Measurements from ENCODE around the gene IGF2.

Gene IGF2

GRCh38 chr11:2091786-2092463 lies 47.3 kb downstream of the IGF2 start:
- no peaks in the 10 kb centered on the region; the same call in 1 of the 2 replicates for H3K27me3 ChIP-seq (replicated peaks; ENCODE audit: control insufficient read depth, insufficient read depth, low read length)
- no peaks in the 10 kb centered on the region for H3K36me3 ChIP-seq (ENCODE audit: control insufficient read depth, insufficient read depth, low read length)
- no peak for TF ChIP-seq CTCF (IDR thresholded peaks at IDR 0.05; ENCODE audit: insufficient read depth, low read length, poor library complexity, severe bottlenecking)
- no peak overlapping the region for H3K4me3 ChIP-seq (replicated peaks; ENCODE audit: low read depth, low read length)
- DNase-seq (ENCODE audit: extremely low read depth, insufficient read length), result no peak

- Histone ChIP-seq H3K27me3 (replicated peaks; ENCODE audit: control insufficient read depth, insufficient read depth, low read length) (no peaks in the 10 kb centered on the region; the same call in 1 of the 2 replicates), H3K36me3 (ENCODE audit: control insufficient read depth, insufficient read depth, low read length) (no peaks in the 10 kb centered on the region), H3K4me3 (replicated peaks; ENCODE audit: low read depth, low read length) (no peak overlapping the region)
- no peak for TF ChIP-seq CTCF (IDR thresholded peaks at IDR 0.05; ENCODE audit: insufficient read depth, low read length, poor library complexity, severe bottlenecking)
- no peak for DNase-seq (ENCODE audit: extremely low read depth, insufficient read length)
Observed at GRCh38 chr11:2091112-2091746, 48.0 kb downstream of the IGF2 start.

GRCh38 chr11:2090172-2091111 lies 48.7 kb downstream of the IGF2 start:
- no peak for DNase-seq (ENCODE audit: extremely low read depth, insufficient read length)
- no peaks in the 10 kb centered on the region; the same call in 1 of the 2 replicates for H3K27me3 ChIP-seq (replicated peaks; ENCODE audit: control insufficient read depth, insufficient read depth, low read length)
- TF ChIP-seq CTCF (IDR thresholded peaks at IDR 0.05; ENCODE audit: insufficient read depth, low read length, poor library complexity, severe bottlenecking), result no peak
- no peaks in the 10 kb centered on the region for H3K36me3 ChIP-seq (ENCODE audit: control insufficient read depth, insufficient read depth, low read length)
- H3K4me3 ChIP-seq (replicated peaks; ENCODE audit: low read depth, low read length), result no peak overlapping the region

GRCh38 chr11:2089536-2090165 lies 49.5 kb downstream of the IGF2 start:
- no peak for DNase-seq (ENCODE audit: extremely low read depth, insufficient read length)

More at GRCh38 chr11:2089536-2090165, 49.5 kb downstream of the IGF2 start:
- Histone ChIP-seq H3K27me3 (replicated peaks; ENCODE audit: control insufficient read depth, insufficient read depth, low read length) (no peaks in the 10 kb centered on the region; the same call in 1 of the 2 replicates), H3K36me3 (ENCODE audit: control insufficient read depth, insufficient read depth, low read length) (no peaks in the 10 kb centered on the region), H3K4me3 (replicated peaks; ENCODE audit: low read depth, low read length) (no peak overlapping the region)
- no peak for TF ChIP-seq CTCF (IDR thresholded peaks at IDR 0.05; ENCODE audit: insufficient read depth, low read length, poor library complexity, severe bottlenecking)
